GM19035 (cell line): Measurements from ENCODE around the gene PPP1R12B.
"Not testable (repeated sequence)": the region's sequence is repeated elsewhere in the genome, so short reads cannot be mapped to it uniquely, and the experiment has no call there.

Experiments used
- ATAC-seq: cut with Tn5 transposase; IDR thresholded peaks from one replicate; pipeline ENCODE4 v1.9.1; 2021; ENCODE audit not compliant: unreplicated experiment

Gene PPP1R12B

GRCh38 chr1:202576816-202577215 lies 228.3 kb downstream of the PPP1R12B start:
- ATAC-seq: no peak

DNA sequence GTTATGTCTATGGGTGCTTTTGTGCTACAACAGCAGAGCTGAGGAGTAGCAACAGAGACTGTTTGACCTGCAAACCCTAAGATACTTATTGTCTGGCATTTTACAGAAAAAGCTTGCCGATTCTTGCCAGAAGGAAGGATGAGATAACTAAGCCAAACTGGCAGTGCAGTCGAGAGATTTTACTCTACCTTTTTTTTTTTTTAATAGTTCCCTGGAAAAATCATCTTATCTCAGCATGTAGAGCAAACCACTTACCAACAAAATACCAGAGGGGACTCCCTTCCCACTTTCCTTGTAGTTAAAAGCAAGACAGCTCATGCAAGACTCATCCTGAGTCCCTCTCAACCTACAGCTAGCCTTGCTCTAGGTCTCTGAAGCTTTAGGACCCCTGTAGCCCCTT lies 228.9 kb downstream of the PPP1R12B start:
- ATAC-seq: no peak

GRCh38 chr1:202578001-202578504 lies 229.6 kb downstream of the PPP1R12B start:
- no peak for ATAC-seq

DNA sequence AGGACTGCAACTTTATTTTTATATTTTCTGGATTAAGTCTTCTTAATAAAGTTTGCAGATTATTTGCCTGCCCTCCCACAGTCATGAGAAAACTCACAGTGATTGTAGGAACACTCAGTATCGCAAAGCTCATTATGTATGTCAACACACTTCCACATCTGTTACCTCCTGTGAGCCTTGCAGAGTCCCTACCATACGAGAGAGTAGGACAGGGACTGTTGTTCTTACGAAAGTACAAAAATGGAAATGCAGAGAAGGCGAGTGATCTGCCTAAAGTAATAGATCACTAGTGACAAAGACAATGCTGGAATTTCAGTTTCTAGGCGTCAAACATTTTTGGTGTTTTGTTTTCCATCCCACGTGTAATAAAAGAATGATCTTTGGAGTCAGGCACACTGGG lies 230.1 kb downstream of the PPP1R12B start:
- no peak for ATAC-seq

GRCh38 chr1:202579806-202580205 lies 231.3 kb downstream of the PPP1R12B start:
- no peak for ATAC-seq

GRCh38 chr1:202580619-202581018 lies 232.1 kb downstream of the PPP1R12B start:
- no peak for ATAC-seq

DNA sequence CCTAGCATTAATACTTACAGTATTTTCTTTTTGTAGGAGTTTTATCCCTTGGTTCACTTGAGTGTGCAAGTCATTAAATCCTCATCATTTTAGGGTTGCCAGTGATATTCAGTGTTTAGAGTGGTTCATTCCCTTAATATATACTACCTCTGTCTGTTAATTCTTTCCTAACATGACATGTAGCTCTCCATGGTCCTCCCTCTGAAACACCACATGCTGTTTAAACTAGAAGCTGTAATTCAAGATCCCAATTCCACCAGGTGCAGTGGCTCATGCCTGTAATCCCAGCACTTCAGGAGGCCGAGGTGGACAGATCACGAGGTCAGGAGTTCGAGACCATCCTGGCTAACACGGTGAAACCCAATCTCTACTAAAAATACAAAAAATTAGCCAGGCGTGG lies 233.9 kb downstream of the PPP1R12B start:
- not testable (repeated sequence) for ATAC-seq

- ATAC-seq: no peak
Measured at GRCh38 chr1:202584707-202585589, 236.4 kb downstream of the PPP1R12B start.

- no peak for ATAC-seq
Measured at GRCh38 chr1:202585590-202585933, 237.1 kb downstream of the PPP1R12B start.

GRCh38 chr1:202586018-202586821 lies 237.7 kb downstream of the PPP1R12B start:
- no peak for ATAC-seq

GRCh38 chr1:202586871-202587270 lies 238.4 kb downstream of the PPP1R12B start:
- ATAC-seq: no peak

DNA sequence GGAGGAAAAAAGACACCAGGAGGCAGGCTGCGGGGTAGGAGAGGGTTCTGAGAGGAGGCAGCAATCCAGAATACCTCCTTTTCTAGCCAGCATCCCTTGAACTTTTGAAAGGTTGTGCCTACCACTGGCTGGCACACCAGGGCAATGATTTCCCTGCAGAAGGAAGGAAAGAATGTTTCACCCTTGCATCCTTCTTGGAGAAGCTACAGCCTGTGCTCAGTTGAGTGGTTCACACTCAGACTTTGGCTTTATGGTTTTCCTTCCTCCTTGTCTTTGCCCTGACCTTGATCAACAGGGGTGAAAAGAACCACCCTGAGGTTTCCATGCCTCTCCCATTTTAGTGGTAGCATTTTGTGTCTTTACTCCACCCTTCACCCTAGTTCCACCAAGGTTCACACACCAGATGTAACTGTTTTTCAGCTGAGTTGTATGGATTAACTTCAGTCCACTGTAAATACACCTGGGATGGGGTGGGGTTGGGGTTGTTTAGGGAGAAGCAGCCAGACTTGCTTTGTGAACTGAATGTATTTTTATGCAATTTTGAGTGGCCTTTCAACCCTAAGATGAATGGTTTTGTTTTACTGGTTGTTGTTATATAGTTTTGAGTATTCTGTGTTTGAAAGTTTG lies 239.5 kb downstream of the PPP1R12B start:
- no peak for ATAC-seq

GRCh38 chr1:202588503-202589189 lies 240.1 kb downstream of the PPP1R12B start:
- no peak for ATAC-seq

- ATAC-seq: no peak
Measured at GRCh38 chr1:202589190-202589930, 240.9 kb downstream of the PPP1R12B start.

DNA sequence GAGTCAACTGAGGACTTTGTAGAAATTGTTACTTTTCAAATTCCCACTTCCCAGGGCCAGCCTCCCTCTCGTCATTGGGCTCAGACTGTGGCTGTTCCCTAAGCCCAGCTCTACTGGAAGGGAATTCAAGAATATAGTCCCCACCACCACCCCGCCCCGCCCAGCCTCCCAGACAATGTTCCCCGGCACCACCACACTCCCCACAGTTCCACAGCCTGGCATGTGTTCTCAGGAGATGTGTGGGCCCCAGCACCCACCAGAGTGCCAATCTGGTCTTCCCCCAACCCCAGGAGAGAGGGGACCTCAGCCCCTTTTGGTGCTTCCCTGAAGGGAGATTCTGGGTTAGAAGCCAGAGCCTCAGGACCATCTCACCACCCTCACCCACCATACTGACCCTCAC lies 241.6 kb downstream of the PPP1R12B start:
- ATAC-seq: no peak

DNA sequence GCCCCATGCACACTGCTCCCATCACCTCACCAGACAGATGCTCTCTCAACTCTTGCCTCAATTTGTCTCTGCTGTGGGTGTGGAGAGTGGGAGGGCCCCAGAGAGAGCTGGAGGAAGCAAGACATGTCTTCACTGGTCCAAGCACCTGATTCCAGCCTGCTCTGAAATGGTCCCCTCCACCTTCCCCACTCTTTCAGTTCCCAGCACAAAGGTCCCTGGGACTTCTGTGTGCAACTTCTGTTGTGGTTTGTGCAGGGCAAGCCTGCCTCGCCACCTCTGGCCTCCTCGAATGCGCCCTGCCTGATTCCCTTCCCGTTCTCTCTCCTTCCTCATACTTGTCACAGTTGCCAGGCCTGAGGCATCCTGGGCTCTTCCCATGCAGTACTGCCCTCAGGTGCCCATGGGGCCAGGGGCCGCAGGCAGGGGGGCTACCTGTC lies 242.5 kb downstream of the PPP1R12B start:
- no peak for ATAC-seq

GRCh38 chr1:202591515-202591914 lies 243.0 kb downstream of the PPP1R12B start:
- ATAC-seq: no peak

GRCh38 chr1:202592146-202592545 lies 243.6 kb downstream of the PPP1R12B start:
- ATAC-seq: no peak

DNA sequence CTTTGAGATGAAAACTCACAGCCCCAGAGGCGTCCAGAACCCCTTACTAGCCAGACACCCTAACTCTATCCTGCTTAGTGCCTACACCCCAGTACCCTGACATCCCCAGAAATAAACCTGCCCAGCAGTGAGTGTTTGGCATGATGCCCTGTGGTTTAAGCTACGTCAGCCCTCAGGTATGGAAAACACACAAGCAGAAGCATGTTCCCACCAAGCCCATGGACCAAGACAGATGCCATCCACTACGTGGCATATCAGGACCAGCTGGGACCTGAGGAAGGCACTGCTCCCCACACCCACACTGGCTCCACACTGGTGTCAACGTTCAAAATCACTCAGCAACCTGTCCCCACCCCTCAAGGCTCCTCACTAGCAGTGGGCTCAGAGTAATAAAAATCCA lies 245.3 kb downstream of the PPP1R12B start:
- ATAC-seq: no peak

- no peak for ATAC-seq
Measured at GRCh38 chr1:202596638-202597037, 248.1 kb downstream of the PPP1R12B start.
